Measurements from ENCODE around the gene BTBD19. TPM values are rescaled to one million over a fixed set of nuclear protein-coding genes. Genes with fewer than 3 reads are reported as not detected.

BTBD19 gene
- polyA plus RNA-seq, 1 of the 3 experiments (the other 2 are of a cell fraction) = 36.9 TPM

- 0 out of 2 replicates have a peak overlapping the region, but pooled peaks have one; percentile 27 for H2AFZ ChIP-seq (ENCODE audit: low read depth)
- H3K4me2 ChIP-seq = 0 out of 2 replicates have a peak overlapping the region, but pooled peaks have one; percentile 76
- H3K27ac ChIP-seq (ENCODE audit: low read depth in 2 of 2, low read length in 1 of 2) = peak overlapping the region; percentile 45 to 100
- no peaks in the 10 kb centered on the region for H3K27me3 ChIP-seq (ENCODE audit: insufficient read depth)
- peaks cover 11% of the 10 kb centered on the region for H3F3A ChIP-seq (replicated peaks; ENCODE audit: insufficient read depth)
- H3K9me3 ChIP-seq = no peaks in the 10 kb centered on the region
- peaks cover 18 to 20% of the 10 kb centered on the region in 2 experiments for H3K36me3 ChIP-seq (replicated peaks in 1 of 2; ENCODE audit: control insufficient read depth in 1 of 2, insufficient read depth in 2 of 2, low read length in 1 of 2)
- POLR2A ChIA-PET = interaction anchor here (0.9 to 2.3 kb wide), 3 partner anchors 10 to 23 kb away, joined by 3 to 29 read pairs (median 3); partner anchors contain the start of gene BTBD19
- H3K4me3 ChIP-seq (ENCODE audit: low read depth in 2 of 2, low read length in 1 of 2) = no peak overlapping the region
- CTCF ChIA-PET = interaction anchor here (0.6 to 1.2 kb wide), 2 partner anchors 10 to 23 kb away, joined by 3 read pairs; partner anchors contain the start of gene RPS8
- H4K20me1 ChIP-seq (ENCODE audit: insufficient read depth) = peaks cover 32% of the 10 kb centered on the region
- DNase-seq = no peak
- WGBS (ENCODE audit: low lambda C conversion rate) = 89% methylated on average over 10 of the region's 10 CpGs
- H3K4me1 ChIP-seq (ENCODE audit: control insufficient read depth in 1 of 2, insufficient read depth in 2 of 2, low read depth in 1 of 2, low read length in 1 of 2) = peaks cover 11 to 20% of the 10 kb centered on the region in 2 experiments; a peak in 2 of 4 replicates
- H3K9me2 ChIP-seq = no peaks in the 10 kb centered on the region
- H3K79me2 ChIP-seq (ENCODE audit: insufficient read depth) = peaks cover 35% of the 10 kb centered on the region
- TF ChIP-seq TAF1 (IDR thresholded peaks at IDR 0.05; ENCODE audit: borderline replicate concordance, low read depth, low read length) (no peak), RAD21 (IDR thresholded peaks at IDR 0.05; ENCODE audit: low read length) (no peak), RXRA (IDR thresholded peaks at IDR 0.05; ENCODE audit: borderline replicate concordance, low read depth) (no peak)
- H3K9ac ChIP-seq = no peak overlapping the region
These were observed 9.6 kb upstream of the BTBD19 start for GRCh38 chr1:44798481-44799365.

- peak; percentile 97 for DNase-seq
- no peaks in the 10 kb centered on the region for H3K27me3 ChIP-seq (ENCODE audit: insufficient read depth)
- H3K9ac ChIP-seq = peak within 1 kb of the TSS; percentile 98
- peaks cover 32% of the 10 kb centered on the region for H4K20me1 ChIP-seq (ENCODE audit: insufficient read depth)
- peaks cover 20% of the 10 kb centered on the region for H3F3A ChIP-seq (replicated peaks; ENCODE audit: insufficient read depth)
- peak within 1 kb of the TSS; percentile 87 to 96 for H3K4me3 ChIP-seq (ENCODE audit: low read depth in 2 of 2, low read length in 1 of 2)
- CTCF ChIA-PET = interaction anchor here (0.6 to 1.9 kb wide), 15 partner anchors 9 to 503 kb away, joined by 3 to 11 read pairs (median 4); partner anchors contain the start of genes EIF2B3, RNU5D-1 and RPS8
- peak within 1 kb of the TSS; percentile 97 to 100 for H3K27ac ChIP-seq (ENCODE audit: low read depth in 2 of 2, low read length in 1 of 2)
- no peaks in the 10 kb centered on the region for H3K9me3 ChIP-seq
- H3K36me3 ChIP-seq (replicated peaks in 1 of 2; ENCODE audit: control insufficient read depth in 1 of 2, insufficient read depth in 2 of 2, low read length in 1 of 2) = peaks cover 27 to 31% of the 10 kb centered on the region in 2 experiments
- no peaks in the 10 kb centered on the region for H3K9me2 ChIP-seq
- peak within 1 kb of the TSS; percentile 98 for H3K4me2 ChIP-seq
- H3K79me2 ChIP-seq (ENCODE audit: insufficient read depth) = peaks cover 47% of the 10 kb centered on the region
- POLR2A ChIA-PET = interaction anchor here (0.6 to 2.3 kb wide), 13 partner anchors 9 to 825 kb away, joined by 3 to 29 read pairs (median 4); partner anchors contain the start of genes ATP6V0B, BEST4, BTBD19 and EIF2B3
- H3K4me1 ChIP-seq (ENCODE audit: control insufficient read depth in 1 of 2, insufficient read depth in 2 of 2, low read depth in 1 of 2, low read length in 1 of 2) = peaks cover 16 to 20% of the 10 kb centered on the region in 2 experiments; a peak in 2 of 4 replicates
- WGBS (ENCODE audit: low lambda C conversion rate) = 0% methylated on average over 27 of the region's 79 CpGs
- H2AFZ ChIP-seq (ENCODE audit: low read depth) = peak within 1 kb of the TSS; percentile 86
- TF ChIP-seq ZBTB33 (IDR thresholded peaks at IDR 0.05; ENCODE audit: borderline replicate concordance, low read depth) (no peak), SMC3 (IDR thresholded peaks at IDR 0.05; ENCODE audit: low read depth, low read length) (peak; percentile 67; the same call in 1 of the 2 replicates), FOXJ3 (CRISPR knock-in tag; IDR thresholded peaks at IDR 0.05) (no peak), FOSL2 (IDR thresholded peaks at IDR 0.05; ENCODE audit: borderline replicate concordance, low read depth) (no peak), FOXM1 (IDR thresholded peaks at IDR 0.05; ENCODE audit: low read depth) (no peak), SIN3A (IDR thresholded peaks at IDR 0.05; ENCODE audit: borderline replicate concordance, low read depth, low read length) (peak; percentile 92; the same call in 1 of the 2 replicates), NRF1 (IDR thresholded peaks at IDR 0.05; ENCODE audit: low read depth, low read length) (0 out of 2 replicates have a peak, but pooled peaks have one; percentile 21), PBX3 (IDR thresholded peaks at IDR 0.05) (peak; percentile 69; the same call in 1 of the 2 replicates), NFIC (IDR thresholded peaks at IDR 0.05; ENCODE audit: borderline replicate concordance) (peak; percentile 25; the same call in 1 of the 2 replicates), CTCF (IDR thresholded peaks at IDR 0.05) (peak; percentile 86), USF2 (IDR thresholded peaks at IDR 0.05; ENCODE audit: borderline replicate concordance, low read depth, low read length) (no peak), JUND (IDR thresholded peaks at IDR 0.05) (no peak), GABPA (IDR thresholded peaks at IDR 0.05; ENCODE audit: low read depth) (no peak), TCF12 (IDR thresholded peaks at IDR 0.05) (no peak; the same call in none of the 2 replicates), GATA2 (CRISPR knock-in tag; IDR thresholded peaks at IDR 0.05) (no peak)
These were observed 8.3 kb upstream of the BTBD19 start, which contains the start of gene PLK3 for GRCh38 chr1:44799770-44800584. Gene PLK3 (plus strand): TSS chr1:44800377. CDS start chr1:44800464, 87 bp downstream.

Measured in SK-N-SH (cell line).